Heart left ventricle (tissue), 13 donors: ENCODE results near the gene TACR1.

ENCODE experiments used
- POLR2A ChIP-seq, 2 donors: fragments of 450-650 bp; IDR thresholded peaks; one replicate each; pipeline ENCODE4 v1.6.1; 2017; ENCODE audit warnings: antibody characterized with exemption in 2 of 2, mild to moderate bottlenecking in 2 of 2, moderate library complexity in 2 of 2
- TF ChIP-seq, protein P1 (sequence below), 12 donors: fragments of 200-600 bp; sonication (generic) in 4 of 12; IDR thresholded peaks; one replicate each; pipeline versions ENCODE4 v1.5.0 to v1.8.0; 2018 to 2022; ENCODE audit warnings: antibody characterized with exemption in 12 of 12, mild to moderate bottlenecking in 5 of 12
- donor health status: ischemic (EF 13 %, LVEDD 7.1; RV severe dilation, severe dysfunction).
- donor health status: DM: no; HTN: yes; CAD: no.
- donor health status: DM: no; HTN: no; CAD: no.
- donor health status: ischemic (EF 25% LVEDD 6.9; RV normal size, moderate dysfunction).
- donor health status: ischemic (EF 25% LVEDD 5.7; RV mildly dilated, moderate dysfunction).
- donor health status: ischemic (EF 35%, LVEDD 5.7; RV mildly dilated, moderate dysfunction).
- donor health status: nonischemic (EF 11% LVEDD 7.7; RV severe dilation, severe dysfunction).
- donor health status: DM: yes; HTN: yes; CAD: no.
- donor health status: PGD.
- donor health status: ischemic (EF 29% LVEDD 5.4; RV normal size, mild dysfunction).
- donor health status: nonischemic (EF 23%, LVEDD 6.1; RV moderate dilation, normal function).

DNA sequence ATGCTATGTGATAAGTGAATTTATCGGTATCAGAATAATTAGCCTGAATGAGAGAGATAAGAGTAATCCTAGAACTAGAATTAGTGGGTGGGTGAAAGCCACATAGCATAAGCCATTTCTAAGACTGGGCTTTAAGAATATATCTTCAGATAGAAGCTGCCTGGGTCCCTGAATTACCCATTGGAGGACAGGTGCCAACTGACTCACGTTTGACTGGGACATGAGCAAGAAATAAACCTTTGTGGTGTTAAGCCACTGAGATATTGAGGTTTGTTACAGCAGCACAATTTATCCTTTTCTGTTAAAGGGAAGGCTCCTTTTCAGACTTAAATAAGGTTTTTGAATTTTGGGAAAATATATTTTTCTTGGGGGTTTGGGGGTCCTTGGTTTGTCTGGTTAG lies 145.0 kb downstream of the TACR1 start:
- TF ChIP-seq, protein P1, sequence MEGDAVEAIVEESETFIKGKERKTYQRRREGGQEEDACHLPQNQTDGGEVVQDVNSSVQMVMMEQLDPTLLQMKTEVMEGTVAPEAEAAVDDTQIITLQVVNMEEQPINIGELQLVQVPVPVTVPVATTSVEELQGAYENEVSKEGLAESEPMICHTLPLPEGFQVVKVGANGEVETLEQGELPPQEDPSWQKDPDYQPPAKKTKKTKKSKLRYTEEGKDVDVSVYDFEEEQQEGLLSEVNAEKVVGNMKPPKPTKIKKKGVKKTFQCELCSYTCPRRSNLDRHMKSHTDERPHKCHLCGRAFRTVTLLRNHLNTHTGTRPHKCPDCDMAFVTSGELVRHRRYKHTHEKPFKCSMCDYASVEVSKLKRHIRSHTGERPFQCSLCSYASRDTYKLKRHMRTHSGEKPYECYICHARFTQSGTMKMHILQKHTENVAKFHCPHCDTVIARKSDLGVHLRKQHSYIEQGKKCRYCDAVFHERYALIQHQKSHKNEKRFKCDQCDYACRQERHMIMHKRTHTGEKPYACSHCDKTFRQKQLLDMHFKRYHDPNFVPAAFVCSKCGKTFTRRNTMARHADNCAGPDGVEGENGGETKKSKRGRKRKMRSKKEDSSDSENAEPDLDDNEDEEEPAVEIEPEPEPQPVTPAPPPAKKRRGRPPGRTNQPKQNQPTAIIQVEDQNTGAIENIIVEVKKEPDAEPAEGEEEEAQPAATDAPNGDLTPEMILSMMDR (IDR thresholded peaks at IDR 0.05) = no peak
- TF ChIP-seq POLR2A (IDR thresholded peaks at IDR 0.05) = no peak
